Choroid plexus epithelial cell (primary cell): ENCODE measurements around the gene LDAH.
"Not testable (repeated sequence)": the region's sequence is repeated elsewhere in the genome, so short reads cannot be mapped to it uniquely, and the experiment has no call there.

ENCODE experiments used
- DNase-seq: peaks from one replicate; pipeline ENCODE4 v3.0.0-alpha.2; 2010; ENCODE audit warnings: low read depth
- H3K4me3 ChIP-seq: 2 replicates; pipeline ENCODE4 v1.5.1; 2011; ENCODE audit warnings: low read depth, mild to moderate bottlenecking, control low read depth, low read length, moderate library complexity
- TF ChIP-seq, protein P1 (sequence below): conservative IDR thresholded peaks from 2 replicates; pipeline ENCODE4 v1.5.1; 2011; ENCODE audit warnings: low read depth, mild to moderate bottlenecking, control low read depth, inconsistent platforms, low read length, moderate library complexity

LDAH gene

DNA sequence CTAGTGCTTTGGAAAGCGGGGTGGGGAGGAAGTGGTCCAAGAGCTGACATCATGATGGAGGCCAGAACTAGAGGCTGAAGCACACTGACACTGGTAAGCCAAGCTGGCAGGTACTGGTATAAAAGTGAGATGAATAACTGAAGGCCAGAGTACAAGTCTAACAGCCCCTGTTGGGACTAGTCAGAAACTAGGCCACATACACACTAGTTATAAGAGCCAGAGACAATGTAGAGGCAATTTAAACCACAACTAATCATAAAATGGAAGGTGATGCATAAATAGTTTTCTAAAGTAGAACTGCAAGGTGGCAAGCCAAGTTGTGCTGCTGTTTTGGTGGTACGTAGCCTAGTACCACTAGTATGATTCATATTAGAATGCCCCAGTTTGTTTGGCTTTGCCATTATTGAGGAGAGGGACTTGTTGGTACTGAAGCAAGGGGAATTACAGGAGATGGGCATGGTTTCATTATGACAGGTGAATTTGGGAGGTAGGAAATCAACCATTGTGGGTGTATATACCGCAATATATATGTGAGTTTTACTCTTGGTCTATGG is 98.3 kb downstream of the LDAH start:
- TF ChIP-seq, protein P1, sequence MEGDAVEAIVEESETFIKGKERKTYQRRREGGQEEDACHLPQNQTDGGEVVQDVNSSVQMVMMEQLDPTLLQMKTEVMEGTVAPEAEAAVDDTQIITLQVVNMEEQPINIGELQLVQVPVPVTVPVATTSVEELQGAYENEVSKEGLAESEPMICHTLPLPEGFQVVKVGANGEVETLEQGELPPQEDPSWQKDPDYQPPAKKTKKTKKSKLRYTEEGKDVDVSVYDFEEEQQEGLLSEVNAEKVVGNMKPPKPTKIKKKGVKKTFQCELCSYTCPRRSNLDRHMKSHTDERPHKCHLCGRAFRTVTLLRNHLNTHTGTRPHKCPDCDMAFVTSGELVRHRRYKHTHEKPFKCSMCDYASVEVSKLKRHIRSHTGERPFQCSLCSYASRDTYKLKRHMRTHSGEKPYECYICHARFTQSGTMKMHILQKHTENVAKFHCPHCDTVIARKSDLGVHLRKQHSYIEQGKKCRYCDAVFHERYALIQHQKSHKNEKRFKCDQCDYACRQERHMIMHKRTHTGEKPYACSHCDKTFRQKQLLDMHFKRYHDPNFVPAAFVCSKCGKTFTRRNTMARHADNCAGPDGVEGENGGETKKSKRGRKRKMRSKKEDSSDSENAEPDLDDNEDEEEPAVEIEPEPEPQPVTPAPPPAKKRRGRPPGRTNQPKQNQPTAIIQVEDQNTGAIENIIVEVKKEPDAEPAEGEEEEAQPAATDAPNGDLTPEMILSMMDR = no peak
- no peak for DNase-seq
- no peak overlapping the region for H3K4me3 ChIP-seq

DNA sequence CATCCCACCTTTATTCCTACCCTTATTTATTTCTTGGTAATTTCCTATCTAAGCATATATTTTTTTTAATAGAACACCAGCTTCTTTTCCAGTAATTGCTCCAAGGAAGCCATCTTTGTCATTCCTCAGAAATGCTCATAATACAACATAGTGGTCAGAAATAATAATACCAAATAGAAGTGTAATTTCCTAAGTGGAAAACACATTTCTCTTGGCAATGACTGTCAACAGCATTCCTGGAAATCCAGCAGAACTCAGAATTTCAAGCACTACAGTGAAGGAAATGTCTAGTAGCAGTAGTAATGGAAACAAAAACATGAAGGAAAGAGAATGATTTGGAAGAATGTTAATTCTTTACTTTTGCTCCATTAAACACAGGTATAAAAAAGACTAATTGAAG is 99.4 kb downstream of the LDAH start:
- peak; percentile 37 for DNase-seq
- TF ChIP-seq, protein P1 = no peak
- H3K4me3 ChIP-seq = no peak overlapping the region

DNA sequence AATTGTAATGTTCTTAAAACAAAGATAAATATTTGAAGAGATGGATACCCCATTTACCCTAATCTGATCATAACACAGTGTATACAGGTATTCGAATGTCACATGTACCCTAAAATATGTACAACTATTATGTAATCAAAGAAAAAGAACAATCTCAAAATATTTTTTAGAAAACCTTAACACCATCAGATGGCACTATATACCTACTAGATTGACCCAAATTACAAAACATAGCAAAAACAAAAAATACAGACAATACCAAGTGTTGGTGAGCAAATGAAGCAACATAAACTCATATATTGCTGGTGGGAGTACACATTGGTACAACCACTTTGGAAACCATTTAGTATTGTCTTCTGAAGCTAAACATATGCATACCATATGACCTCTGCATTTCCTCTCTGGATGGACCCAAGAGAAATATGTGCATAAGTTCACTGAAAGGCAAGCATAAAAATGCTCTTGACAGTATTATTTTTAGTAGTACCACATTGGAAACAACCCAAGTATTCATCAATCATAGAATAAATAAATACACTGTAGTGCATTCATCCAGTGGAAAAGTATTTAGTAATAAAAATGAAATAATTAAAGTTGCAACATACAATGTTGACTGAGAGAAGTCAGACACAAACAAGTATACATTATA is 100.2 kb downstream of the LDAH start:
- H3K4me3 ChIP-seq = no peak overlapping the region
- TF ChIP-seq, protein P1 = no peak
- no peak for DNase-seq

DNA sequence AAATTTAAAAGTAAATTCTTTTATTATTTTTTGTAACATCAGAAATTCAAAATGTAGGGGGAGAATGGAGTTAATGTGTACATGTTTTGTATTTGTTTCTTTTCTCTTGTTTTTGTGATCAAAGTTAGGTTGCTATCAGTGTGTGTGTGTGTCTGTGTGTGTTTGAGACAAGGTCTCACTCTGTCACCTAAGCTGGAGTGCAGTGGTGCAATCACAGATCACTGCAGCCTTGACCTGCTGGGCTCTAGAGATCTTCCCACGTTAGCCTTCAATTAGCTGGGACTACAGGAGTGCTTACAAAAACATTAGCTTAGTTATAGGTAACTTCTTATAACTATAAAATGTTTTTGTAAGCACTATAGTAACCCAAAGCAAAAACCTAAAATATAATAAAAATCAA is 105.3 kb downstream of the LDAH start:
- no peak overlapping the region for H3K4me3 ChIP-seq
- DNase-seq = no peak
- TF ChIP-seq, protein P1 = no peak

DNA sequence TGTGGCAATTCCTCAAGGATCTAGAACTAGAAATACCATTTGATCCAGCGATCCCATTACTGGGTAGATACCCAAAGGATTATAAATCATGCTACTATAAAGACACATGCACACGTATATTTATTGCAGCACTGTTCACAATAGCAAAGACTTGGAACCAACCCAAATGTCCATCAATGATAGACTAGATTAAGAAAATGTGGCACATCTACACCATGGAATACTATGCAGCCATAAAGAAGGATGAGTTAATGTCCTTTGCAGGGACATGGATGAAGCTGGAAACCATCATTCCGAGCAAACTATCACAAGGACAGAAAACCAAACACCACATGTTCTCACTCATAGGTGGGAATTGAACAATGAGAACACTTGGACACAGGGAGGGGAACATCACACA is 106.7 kb downstream of the LDAH start:
- H3K4me3 ChIP-seq, DNase-seq: not testable (repeated sequence)

DNA sequence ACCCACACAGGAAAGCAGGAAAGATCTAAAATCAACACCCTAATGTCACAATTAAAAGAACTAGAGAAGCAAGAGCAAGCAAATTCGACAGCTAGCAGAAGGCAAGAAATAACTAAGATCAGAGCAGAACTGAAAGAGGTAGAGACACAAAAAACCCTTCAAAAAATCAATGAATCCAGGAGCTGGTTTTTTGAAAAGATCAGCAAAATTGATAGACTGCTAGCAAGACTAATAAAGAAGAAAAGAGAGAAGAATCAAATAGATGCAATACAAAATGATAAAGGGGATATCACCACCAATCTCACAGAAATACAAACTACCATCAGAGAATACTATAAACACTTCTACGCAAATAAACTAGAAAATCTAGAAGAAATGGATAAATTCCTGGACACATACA is 108.5 kb downstream of the LDAH start:
- H3K4me3 ChIP-seq, DNase-seq: not testable (repeated sequence)

DNA sequence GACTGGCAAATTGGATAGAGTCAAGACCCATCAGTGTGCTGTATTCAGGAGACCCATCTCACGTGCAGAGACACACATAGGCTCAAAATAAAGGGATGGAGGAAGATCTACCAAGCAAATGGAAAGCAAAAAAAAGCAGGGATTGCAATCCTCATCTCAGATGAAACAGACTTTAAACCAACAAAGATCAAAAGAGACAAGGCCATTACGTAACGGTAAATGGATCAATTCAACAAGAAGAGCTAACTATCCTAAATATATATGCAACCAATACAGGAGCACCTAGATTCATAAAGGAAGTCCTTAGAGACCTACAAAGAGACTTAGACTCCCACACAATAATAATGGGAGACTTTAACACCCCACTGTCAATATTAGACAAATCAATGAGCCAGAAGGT is 109.3 kb downstream of the LDAH start:
- not testable (repeated sequence) for H3K4me3 ChIP-seq, DNase-seq

DNA sequence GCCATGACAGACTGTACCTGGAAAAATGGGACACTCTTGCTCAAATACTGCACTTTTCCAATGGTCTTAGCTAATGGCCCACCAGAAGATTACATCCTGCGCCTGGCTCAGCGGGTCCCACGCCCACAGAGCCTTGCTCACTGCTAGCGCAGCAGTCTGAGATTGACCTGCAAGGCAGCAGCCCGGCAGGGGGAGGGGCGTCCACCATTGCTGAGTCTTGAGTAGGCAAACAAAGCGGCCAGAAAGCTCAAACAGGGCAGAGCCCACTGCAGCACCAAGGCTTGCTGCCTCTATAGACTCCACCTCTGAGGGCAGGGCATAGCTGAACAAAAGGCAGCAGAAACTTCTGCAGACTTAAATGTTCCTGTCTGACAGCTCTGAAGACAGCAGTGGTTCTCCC is 111.3 kb downstream of the LDAH start:
- not testable (repeated sequence) for H3K4me3 ChIP-seq, DNase-seq

DNA sequence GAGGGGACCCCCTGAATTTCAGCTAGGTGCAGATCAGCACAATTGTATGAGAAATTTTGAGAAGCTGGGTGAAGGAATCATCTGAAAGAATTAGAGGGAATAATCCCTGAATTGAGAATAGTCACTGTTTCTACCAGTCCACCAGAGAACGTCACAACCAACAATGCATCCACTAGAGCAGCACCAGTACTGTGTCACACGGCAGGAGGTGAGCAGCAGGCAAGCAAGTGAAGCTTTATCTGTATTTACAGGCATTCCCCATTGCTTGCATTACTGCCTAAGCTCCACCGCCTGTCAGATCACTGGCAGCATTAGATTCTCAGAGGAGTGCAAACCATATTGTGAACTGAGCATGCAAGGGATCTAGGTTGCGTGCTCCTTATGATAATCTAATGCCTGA is 115.3 kb downstream of the LDAH start:
- no peak overlapping the region for H3K4me3 ChIP-seq
- DNase-seq = no peak
- TF ChIP-seq, protein P1 = no peak
